CD4-positive, alpha-beta T cell treated with Interleukin-15 for 1 hour (primary cell): ENCODE results near the gene CSNK1G3.
A peak's percentile ranks its signal among the peaks of the same experiment; 100 is the strongest.

Experiments
- DNase-seq: peaks from one replicate; pipeline ENCODE4 v3.0.0-alpha.2; 2020

Gene CSNK1G3

GRCh38 chr5:123514615-123515355 is 2.8 kb downstream of the CSNK1G3 start:
- DNase-seq: no peak

GRCh38 chr5:123515904-123516303 is 3.9 kb downstream of the CSNK1G3 start:
- no peak for DNase-seq

- no peak for DNase-seq
Measured at GRCh38 chr5:123517476-123517875, 5.5 kb downstream of the CSNK1G3 start.

GRCh38 chr5:123518111-123518510 is 6.1 kb downstream of the CSNK1G3 start:
- no peak for DNase-seq

GRCh38 chr5:123520677-123521247 is 8.8 kb downstream of the CSNK1G3 start:
- DNase-seq: no peak

- DNase-seq: no peak
Measured at GRCh38 chr5:123524146-123524545, 12.2 kb downstream of the CSNK1G3 start.

GRCh38 chr5:123527190-123527589 is 15.2 kb downstream of the CSNK1G3 start:
- DNase-seq: no peak

GRCh38 chr5:123528065-123528464 is 16.1 kb downstream of the CSNK1G3 start:
- DNase-seq: no peak

GRCh38 chr5:123528878-123529277 is 16.9 kb downstream of the CSNK1G3 start:
- DNase-seq: no peak

- DNase-seq: no peak
Measured at GRCh38 chr5:123530728-123531127, 18.8 kb downstream of the CSNK1G3 start.

GRCh38 chr5:123535648-123536047 is 23.7 kb downstream of the CSNK1G3 start:
- DNase-seq: no peak

- no peak for DNase-seq
Measured at GRCh38 chr5:123537256-123537655, 25.3 kb downstream of the CSNK1G3 start.

- DNase-seq: no peak
Measured at GRCh38 chr5:123537845-123538244, 25.9 kb downstream of the CSNK1G3 start.

GRCh38 chr5:123538670-123539459 is 26.9 kb downstream of the CSNK1G3 start:
- DNase-seq: no peak

- DNase-seq: no peak
Measured at GRCh38 chr5:123540534-123540933, 28.6 kb downstream of the CSNK1G3 start.

- DNase-seq: no peak
Measured at GRCh38 chr5:123543438-123543837, 31.5 kb downstream of the CSNK1G3 start.

- no peak for DNase-seq
Measured at GRCh38 chr5:123545506-123545905, 33.5 kb downstream of the CSNK1G3 start.

- DNase-seq: no peak
Measured at GRCh38 chr5:123546657-123547056, 34.7 kb downstream of the CSNK1G3 start.

GRCh38 chr5:123549256-123549904 is 37.4 kb downstream of the CSNK1G3 start:
- DNase-seq: peak; percentile 81

- no peak for DNase-seq
Measured at GRCh38 chr5:123554601-123555000, 42.6 kb downstream of the CSNK1G3 start.

GRCh38 chr5:123557907-123558306 is 45.9 kb downstream of the CSNK1G3 start:
- no peak for DNase-seq

- DNase-seq: no peak
Measured at GRCh38 chr5:123558762-123559433, 46.9 kb downstream of the CSNK1G3 start.

GRCh38 chr5:123559434-123559775 is 47.4 kb downstream of the CSNK1G3 start:
- DNase-seq: no peak
